Stimulated activated naive CD8-positive, alpha-beta T cell treated with anti-CD3 and anti-CD28 coated beads, Interleukin-15, amount 100 ng/mL, for 72 hours (primary cell): ENCODE results near the gene SLC34A1.

ENCODE experiments used
- ATAC-seq: fragments of 150-1000 bp; cut with Tn5 transposase; 2 replicates; pipeline ENCODE4 v1.10.0; 2021; ENCODE audit warnings: mild to moderate bottlenecking, moderate library complexity
- DNase-seq, 2 donors: peaks; one replicate each; pipeline ENCODE4 v3.0.0; 2021 to 2022
- H3K27ac Mint-ChIP-seq, 2 donors: one replicate each; pipeline ENCODE4 v1.8.0; 2022; ENCODE audit warnings: mild to moderate bottlenecking in 2 of 2, mixed read lengths in 2 of 2, moderate library complexity in 2 of 2
- H3K27me3 Mint-ChIP-seq: one replicate; pipeline ENCODE4 v1.8.0; 2022; ENCODE audit warnings: mixed read lengths
- H3K4me1 Mint-ChIP-seq: one replicate; pipeline ENCODE4 v1.8.0; 2022; ENCODE audit warnings: mild to moderate bottlenecking, mixed read lengths
- H3K4me3 Mint-ChIP-seq, 2 donors: one replicate each; pipeline ENCODE4 v1.8.0; 2022; ENCODE audit warnings: mild to moderate bottlenecking in 2 of 2, mixed read lengths in 2 of 2, moderate library complexity in 1 of 2
- H3K9me3 Mint-ChIP-seq, 2 donors: one replicate each; pipeline ENCODE4 v1.8.0; 2022; ENCODE audit warnings: mixed read lengths in 2 of 2

Gene SLC34A1

DNA sequence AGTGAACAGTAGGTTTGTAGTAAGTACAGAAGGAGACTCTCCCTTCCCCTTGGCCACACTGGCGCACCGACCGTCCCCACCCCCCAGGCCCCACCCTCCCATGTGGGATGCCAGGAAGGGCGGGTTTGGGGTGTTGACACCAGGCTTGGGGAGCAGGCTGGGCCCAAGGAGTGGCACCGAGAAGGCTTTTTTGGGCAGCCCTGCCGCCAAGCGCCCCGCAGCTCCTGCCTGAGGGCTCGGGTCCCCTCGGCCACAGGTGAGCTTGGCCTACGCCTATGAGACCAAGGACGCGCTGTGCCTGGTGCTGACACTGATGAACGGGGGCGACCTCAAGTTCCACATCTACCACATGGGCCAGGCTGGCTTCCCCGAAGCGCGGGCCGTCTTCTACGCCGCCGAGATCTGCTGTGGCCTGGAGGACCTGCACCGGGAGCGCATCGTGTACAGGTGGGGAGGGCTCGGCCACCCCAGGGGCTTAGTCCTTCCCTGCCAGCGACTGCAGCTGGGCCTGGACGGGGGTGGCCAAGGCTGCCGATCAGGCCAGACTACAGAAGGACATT is 49.5 kb downstream of the SLC34A1 start:
- Mint-ChIP-seq H3K4me1 (peaks cover 94% of the 10 kb centered on the region), H3K27ac (peak overlapping the region in 1 of 2 donors; percentile 90), H3K27me3 (no peaks in the 10 kb centered on the region), H3K4me3 (no peak overlapping the region), H3K9me3 (no peaks in the 10 kb centered on the region)
- ATAC-seq = no peak
- DNase-seq = no peak

DNA sequence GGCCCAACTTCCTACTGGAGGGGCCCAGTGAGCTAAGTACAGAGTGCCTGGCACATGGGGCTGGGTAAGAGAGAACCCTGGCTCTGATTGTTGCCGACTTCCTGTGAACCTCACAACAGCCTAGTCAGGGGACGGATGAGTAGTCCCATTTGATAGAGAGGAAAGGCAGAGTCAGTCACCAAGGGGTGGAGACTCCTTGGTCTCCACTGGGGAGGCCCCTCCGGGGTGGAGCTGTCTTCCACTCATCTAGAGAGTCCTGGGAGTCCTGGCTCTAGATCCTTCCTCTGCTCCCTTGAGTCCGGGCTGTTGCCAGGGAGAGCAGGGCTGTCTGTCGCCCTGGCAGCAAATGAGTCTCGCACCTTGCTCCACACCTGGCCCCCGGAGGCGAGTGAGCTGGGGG is 50.2 kb downstream of the SLC34A1 start:
- no peaks in the 10 kb centered on the region for H3K27me3 Mint-ChIP-seq
- peak overlapping the region in 1 of 2 donors; percentile 90 for H3K27ac Mint-ChIP-seq
- H3K4me3 Mint-ChIP-seq = peak overlapping the region; percentile 10 to 35
- H3K9me3 Mint-ChIP-seq = no peaks in the 10 kb centered on the region
- DNase-seq = peak in 1 of 2 donors; percentile 50
- peak; percentile 31 for ATAC-seq
- peaks cover 89% of the 10 kb centered on the region for H3K4me1 Mint-ChIP-seq

DNA sequence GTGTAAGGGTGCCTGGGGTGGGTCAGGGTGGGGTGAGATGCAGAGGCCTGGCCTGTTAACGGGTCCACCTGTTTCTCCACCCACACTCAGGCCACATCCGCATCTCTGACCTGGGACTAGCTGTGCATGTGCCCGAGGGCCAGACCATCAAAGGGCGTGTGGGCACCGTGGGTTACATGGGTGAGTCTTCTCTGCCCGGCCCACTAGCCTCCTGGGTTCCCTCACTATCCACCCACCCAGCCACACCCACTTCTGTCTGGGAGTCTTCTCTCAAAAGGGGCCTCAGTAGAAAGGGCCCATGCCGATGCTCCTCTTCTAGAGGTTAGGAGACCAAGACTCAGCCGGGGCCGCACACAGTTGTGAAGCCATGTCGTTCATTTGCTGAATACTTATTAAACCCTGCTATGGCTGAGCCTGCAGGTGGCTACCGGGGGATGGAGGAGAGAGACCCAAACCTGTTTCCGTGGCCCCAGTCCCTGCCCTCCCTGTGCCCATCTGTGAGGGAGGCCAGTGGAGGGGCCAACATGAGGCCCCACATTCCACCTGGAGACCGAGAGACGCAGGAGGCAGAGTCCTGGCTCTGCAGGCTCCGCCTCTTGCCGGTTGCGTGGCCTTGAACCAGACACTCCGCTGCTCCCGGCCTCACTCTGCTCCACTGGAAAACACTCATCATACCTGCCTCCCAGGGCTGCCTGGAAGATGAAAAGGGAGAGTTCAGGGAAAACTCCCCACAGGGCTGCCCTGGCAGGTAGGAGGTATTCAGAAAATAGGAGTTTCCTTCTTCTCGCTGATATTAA is 50.9 kb downstream of the SLC34A1 start:
- ATAC-seq (no peak), DNase-seq (no peak)
- Mint-ChIP-seq H3K9me3 (no peaks in the 10 kb centered on the region), H3K4me3 (no peak overlapping the region), H3K27me3 (no peaks in the 10 kb centered on the region), H3K27ac (peak overlapping the region in 1 of 2 donors; percentile 80), H3K4me1 (peaks cover 89% of the 10 kb centered on the region)

DNA sequence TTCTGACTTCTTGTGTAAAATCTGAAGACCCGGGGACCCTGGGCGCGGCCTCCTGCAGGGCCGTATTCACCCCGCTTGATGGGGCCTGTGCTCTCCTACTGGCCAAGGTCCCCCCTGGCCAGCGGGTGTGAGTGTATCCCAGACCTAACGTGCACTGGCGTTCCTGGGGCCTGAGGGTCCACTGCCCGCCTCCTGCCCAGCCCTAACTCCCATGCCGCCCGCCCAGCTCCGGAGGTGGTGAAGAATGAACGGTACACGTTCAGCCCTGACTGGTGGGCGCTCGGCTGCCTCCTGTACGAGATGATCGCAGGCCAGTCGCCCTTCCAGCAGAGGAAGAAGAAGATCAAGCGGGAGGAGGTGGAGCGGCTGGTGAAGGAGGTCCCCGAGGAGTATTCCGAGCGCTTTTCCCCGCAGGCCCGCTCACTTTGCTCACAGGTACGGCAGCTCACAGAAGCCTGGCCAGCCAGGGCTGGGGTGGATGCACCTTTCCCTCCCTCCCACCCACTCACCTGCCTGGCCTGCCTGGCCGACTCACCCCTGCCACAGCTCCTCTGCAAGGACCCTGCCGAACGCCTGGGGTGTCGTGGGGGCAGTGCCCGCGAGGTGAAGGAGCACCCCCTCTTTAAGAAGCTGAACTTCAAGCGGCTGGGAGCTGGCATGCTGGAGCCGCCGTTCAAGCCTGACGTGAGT is 51.8 kb downstream of the SLC34A1 start:
- Mint-ChIP-seq H3K27ac (peak overlapping the region in 1 of 2 donors; percentile 54), H3K9me3 (no peaks in the 10 kb centered on the region), H3K4me1 (peaks cover 88% of the 10 kb centered on the region), H3K4me3 (no peak overlapping the region), H3K27me3 (no peaks in the 10 kb centered on the region)
- DNase-seq = no peak
- ATAC-seq = no peak

DNA sequence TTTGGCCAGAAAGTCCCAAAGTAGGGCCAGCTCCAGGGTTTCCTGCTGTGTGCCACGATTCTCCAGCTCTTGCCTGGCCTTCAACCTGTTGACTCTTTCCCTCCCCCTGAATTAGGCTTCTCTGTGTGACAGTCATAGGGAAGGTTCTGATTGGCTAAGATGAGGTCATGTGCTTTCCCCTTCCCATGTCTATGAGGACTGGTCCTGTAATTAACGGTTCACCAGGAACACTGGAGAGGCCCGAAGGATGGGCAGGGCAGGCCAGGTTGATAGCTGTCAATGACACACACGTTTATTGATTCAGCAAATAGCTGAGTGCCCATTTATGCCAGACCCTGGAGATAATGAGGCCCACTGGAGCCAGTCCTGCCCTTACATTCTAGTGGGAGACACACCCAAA is 53.4 kb downstream of the SLC34A1 start:
- H3K27ac Mint-ChIP-seq = peak overlapping the region in 1 of 2 donors; percentile 54
- H3K9me3 Mint-ChIP-seq = no peaks in the 10 kb centered on the region
- no peaks in the 10 kb centered on the region for H3K27me3 Mint-ChIP-seq
- ATAC-seq (no peak), DNase-seq (no peak)
- peaks cover 86% of the 10 kb centered on the region for H3K4me1 Mint-ChIP-seq
- H3K4me3 Mint-ChIP-seq = no peak overlapping the region

DNA sequence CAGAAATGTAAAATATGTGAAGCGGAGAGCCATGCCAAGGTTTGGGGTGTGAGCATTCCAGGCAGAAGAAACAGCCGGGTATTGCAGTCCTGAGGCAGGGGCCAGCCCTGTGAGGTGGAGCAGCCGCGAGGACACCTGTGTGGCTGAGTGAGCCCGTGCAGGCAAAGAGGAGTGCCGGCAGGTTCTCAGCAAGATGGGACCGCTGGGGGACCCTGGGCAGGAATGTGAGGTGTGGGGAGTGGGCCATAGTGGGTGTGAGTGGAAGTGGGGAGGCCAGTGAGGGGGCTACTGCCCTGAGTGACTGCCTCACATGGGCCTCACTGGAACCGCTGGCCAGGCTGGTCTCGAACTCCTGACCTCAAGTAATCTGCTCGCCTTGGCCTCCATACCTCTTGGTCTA is 54.2 kb downstream of the SLC34A1 start:
- Mint-ChIP-seq H3K9me3 (no peaks in the 10 kb centered on the region), H3K4me3 (no peak overlapping the region), H3K27me3 (no peaks in the 10 kb centered on the region), H3K27ac (no peak overlapping the region), H3K4me1 (peaks cover 86% of the 10 kb centered on the region)
- DNase-seq = no peak
- ATAC-seq = no peak

DNA sequence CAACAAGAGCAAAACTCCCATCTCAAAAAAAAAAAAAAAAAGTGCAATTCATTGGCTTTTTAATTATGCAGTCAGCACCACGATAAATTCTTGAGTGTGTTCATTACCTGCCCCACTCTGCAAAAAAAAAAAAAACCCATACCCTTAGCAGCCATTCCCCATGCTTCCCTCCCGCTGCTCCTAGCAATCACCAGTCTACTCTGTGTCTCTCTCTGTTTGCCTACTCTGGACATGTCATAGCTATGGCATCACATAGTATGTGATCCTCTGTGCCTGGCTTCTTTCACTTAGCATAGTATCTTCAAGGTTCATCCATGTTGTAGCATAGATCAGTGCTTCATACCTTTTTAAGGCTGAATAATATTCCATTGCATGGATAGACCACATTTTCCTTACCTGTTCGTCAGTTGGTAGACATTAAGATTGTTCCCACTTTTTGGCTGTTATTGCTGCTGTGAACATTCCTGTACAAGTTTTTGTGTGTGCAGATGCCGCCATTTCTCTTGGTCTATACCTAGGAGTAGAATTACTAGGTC is 55.4 kb downstream of the SLC34A1 start:
- DNase-seq (no peak), ATAC-seq (no peak)
- Mint-ChIP-seq H3K4me1 (peaks cover 86% of the 10 kb centered on the region), H3K27me3 (no peaks in the 10 kb centered on the region), H3K9me3 (no peaks in the 10 kb centered on the region), H3K4me3 (no peak overlapping the region), H3K27ac (peak overlapping the region in 1 of 2 donors; percentile 89)

DNA sequence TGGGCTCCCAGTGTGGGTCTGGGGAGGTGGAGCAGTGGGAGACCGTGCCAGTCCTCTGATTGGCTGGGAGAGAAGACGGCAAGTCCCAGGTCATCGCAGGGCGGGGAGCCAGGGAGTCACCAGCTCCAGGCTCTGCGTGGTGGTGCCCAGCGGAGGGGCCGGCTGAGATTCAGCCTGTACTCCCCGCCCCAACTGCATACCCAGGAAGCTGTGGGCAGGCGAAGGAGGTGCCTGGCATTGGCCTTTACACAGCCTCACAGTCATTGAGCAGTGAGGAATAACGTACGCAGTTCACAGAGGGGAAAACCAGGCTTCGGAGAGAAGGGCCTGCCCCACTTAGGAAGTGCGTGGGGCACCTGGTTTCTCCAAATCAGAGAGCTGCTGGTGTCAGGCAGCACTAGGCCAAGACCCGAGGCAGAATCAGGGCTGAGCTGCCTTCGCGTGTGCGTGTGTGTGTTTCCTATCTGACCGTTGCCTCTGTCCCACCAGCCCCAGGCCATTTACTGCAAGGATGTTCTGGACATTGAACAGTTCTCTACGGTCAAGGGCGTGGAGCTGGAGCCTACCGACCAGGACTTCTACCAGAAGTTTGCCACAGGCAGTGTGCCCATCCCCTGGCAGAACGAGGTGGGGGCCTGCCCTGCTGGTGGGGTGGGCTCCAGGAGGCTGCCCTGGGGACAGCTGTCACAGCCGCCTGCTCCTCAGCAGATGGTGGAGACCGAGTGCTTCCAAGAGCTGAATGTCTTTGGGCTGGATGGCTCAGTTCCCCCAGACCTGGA is 56.2 kb downstream of the SLC34A1 start:
- peak in 1 of 2 donors; percentile 61 for DNase-seq

DNA sequence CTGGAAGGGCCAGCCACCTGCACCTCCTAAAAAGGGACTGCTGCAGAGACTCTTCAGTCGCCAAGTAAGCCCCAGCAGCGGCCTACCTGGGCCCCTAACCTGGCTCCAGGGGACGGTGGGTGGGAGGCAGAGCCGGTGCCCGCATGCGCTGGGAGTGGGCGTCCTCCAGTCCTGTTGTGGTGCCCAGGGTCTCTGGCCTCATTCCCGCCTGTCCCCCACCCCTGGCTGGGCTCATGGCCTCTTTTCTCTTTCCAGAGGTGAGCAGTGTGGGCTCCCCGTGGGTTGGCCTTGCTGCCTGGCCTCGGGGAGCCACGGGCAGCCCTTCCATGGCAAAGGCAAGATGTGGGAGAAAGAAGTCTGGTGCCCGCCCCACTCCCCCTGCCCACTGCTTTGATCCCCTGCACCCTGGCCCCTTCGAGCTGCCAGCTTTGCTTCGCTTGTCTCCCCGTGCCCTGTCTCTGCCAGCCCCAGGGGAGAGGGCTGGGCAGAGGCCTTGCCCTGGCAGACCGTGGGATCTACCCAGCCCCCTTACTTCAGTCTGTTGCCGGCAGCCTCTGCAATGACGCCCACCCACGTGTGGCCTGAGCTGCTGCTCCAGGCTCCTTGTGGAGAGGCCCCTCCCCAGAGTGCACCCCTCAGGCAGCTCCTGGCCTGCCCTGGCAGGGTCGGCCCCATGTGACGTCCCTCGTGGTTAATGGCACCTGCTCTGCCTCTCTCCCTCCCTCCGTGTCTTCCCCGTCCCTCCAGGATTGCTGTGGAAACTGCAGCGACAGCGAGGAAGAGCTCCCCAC is 57.0 kb downstream of the SLC34A1 start:
- H3K27me3 Mint-ChIP-seq = no peaks in the 10 kb centered on the region
- DNase-seq (no peak), ATAC-seq (no peak)
- peak overlapping the region in 1 of 2 donors; percentile 93 for H3K27ac Mint-ChIP-seq
- H3K4me1 Mint-ChIP-seq = peaks cover 91% of the 10 kb centered on the region
- H3K9me3 Mint-ChIP-seq = no peaks in the 10 kb centered on the region
- no peak overlapping the region for H3K4me3 Mint-ChIP-seq

More for the DNA sequence above, 56.2 kb downstream of the SLC34A1 start:
- H3K4me1 Mint-ChIP-seq = peaks cover 88% of the 10 kb centered on the region
- peak; percentile 83 for ATAC-seq
- H3K27me3 Mint-ChIP-seq = no peaks in the 10 kb centered on the region
- no peaks in the 10 kb centered on the region for H3K9me3 Mint-ChIP-seq
- H3K27ac Mint-ChIP-seq = peak overlapping the region; percentile 72 to 89
- peak overlapping the region; percentile 19 to 25 for H3K4me3 Mint-ChIP-seq

DNA sequence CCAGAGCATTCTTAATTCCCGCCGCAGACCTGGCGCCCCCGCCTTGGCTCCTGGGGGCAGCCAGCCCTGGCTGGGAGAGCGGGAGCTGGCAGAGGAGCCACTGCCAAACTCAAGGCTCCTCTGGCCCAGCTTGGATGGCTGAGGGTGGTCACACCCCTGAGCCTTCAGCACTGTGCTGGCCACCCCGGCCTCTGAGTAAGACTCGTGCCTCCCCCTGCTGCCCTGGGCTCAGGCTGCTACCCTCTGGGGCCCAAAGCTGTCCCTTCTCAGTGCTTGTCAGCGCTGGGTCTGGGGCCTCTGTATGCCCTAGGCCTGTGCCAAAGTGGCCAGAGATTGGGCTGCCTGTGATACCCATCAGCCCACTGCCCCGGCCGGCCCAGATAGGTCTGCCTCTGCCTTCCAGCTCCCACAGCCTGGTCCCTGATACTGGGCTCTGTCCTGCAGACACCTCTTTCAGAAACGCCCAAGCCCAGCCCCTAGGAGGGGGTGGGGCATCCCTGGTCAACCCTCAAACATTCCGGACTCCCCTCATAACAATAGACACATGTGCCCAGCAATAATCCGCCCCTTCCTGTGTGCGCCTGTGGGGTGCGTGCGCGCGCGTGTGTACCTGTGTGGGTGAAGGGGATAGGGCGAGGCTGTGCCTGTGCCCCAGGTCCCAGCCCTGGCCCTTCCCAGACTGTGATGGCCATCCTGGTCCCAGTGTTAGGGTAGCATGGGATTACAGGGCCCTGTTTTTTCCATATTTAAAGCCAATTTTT is 58.0 kb downstream of the SLC34A1 start:
- H3K9me3 Mint-ChIP-seq = no peaks in the 10 kb centered on the region
- no peak for DNase-seq
- no peak overlapping the region for H3K4me3 Mint-ChIP-seq
- H3K27me3 Mint-ChIP-seq = no peaks in the 10 kb centered on the region
- ATAC-seq = no peak
- no peak overlapping the region for H3K27ac Mint-ChIP-seq
- peaks cover 83% of the 10 kb centered on the region for H3K4me1 Mint-ChIP-seq

DNA sequence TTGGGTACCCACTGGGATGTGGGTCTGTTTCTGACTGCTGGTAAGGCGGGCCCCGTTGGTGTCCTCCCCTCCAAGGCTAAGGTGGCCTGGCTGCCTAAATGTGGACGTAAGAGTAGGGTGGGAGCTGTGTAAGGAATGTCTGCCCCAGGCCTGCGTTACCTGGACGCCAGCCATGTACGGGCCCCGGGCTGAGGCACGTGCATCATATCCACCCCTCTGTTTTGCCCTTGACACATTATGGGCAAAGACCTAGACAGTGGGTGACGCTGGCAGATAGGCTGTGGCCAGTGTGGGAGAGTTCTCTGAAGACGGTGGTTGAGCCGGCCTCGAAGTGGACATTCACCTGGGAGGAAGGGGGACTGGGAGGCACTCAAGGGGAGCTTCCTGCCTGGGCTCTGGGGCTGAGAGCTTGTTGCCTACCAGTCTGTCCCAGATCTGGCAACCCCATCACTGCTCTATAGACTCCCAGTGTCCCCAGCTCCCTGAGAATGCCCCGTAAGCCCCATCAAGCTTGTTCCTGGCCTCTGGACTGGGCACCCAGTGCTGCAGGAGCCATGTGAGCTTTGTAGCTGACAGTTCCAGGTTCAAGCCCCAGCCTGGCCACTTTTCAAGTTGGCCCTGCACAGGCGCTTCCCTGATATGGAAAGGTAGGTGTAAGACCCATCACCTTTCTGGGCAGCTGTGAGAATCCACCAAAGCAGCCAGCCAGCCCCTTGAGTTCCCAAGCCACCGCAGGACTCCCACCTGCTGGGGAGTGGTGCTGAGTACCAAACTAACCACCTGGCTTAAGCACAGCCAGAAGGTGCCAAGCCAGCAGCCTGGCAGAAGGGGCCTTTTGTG is 59.1 kb downstream of the SLC34A1 start:
- Mint-ChIP-seq H3K9me3 (no peaks in the 10 kb centered on the region), H3K4me1 (peaks cover 82% of the 10 kb centered on the region), H3K27me3 (no peaks in the 10 kb centered on the region), H3K4me3 (peak overlapping the region; percentile 41 to 71), H3K27ac (no peak overlapping the region)
- no peak for ATAC-seq
- DNase-seq = no peak

DNA sequence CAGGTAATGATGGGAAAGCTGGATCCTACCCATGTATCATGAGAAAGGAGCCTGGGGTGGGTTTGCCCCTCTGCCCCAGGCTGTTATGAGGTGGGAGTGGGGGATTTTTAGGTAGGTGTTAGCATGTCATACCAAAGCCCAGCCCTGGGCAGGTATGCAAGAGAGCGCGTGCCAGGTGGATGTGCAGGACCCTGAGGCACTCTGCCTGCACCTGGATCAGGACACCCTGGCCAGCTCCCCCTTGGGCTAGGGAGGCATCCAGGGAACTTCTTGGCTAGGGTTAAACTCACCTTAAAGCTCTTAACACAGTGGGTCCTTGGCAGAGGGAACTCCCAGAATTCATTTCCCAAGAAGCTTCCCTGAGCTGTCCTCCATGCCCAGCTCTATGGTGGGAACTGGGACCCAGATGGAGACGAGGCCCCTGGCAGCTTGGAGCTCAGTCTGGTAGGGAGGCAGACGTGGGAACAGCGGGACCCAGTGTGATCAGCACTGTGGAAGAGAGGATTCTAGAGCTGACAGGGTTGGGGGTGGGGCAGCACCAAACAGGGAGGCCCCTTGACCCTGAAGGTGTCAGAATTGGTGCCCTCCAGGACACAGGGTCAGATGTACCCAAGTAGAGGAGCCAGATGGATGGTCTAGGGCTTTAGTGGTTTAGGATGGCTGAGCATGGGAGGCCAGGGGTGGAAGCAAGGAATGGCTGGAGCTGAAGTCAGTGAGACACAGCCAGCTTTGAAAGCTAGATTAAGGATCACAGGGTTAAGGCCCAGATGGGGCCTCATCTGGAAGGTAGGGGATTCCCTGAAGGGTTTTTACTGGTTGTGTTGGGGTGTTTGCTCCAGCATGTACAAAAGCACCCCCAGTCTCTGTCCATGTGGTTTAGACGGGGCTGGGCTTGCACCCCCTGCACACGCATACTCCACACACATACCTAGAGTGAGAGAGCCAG is 60.1 kb downstream of the SLC34A1 start:
- H3K4me1 Mint-ChIP-seq = peaks cover 82% of the 10 kb centered on the region
- no peak for DNase-seq
- H3K27ac Mint-ChIP-seq = peak overlapping the region in 1 of 2 donors; percentile 74
- ATAC-seq = peak; percentile 10
- no peaks in the 10 kb centered on the region for H3K27me3 Mint-ChIP-seq
- H3K4me3 Mint-ChIP-seq = peak overlapping the region; percentile 56 to 71
- no peaks in the 10 kb centered on the region for H3K9me3 Mint-ChIP-seq
